Renal cortical epithelial cell (primary cell): Measurements from ENCODE around the gene SCIN. TPM values are rescaled to one million over a fixed set of nuclear protein-coding genes. Genes with fewer than 3 reads are reported as not detected.
A peak's percentile ranks its signal among the peaks of the same experiment; 100 is the strongest.
"Not testable (repeated sequence)": the region's sequence is repeated elsewhere in the genome, so short reads cannot be mapped to it uniquely, and the experiment has no call there.

Source experiments
- DNase-seq: peaks from one replicate; pipeline ENCODE4 v3.0.0-alpha.2; 2011; ENCODE audit warnings: low read depth
- total RNA-seq: library from RNA; depleted of rRNA; stranded (reverse); fragments of >200 nt; gene quantifications from 2 replicates; pipeline ENCODE4 v1.2.3, GENCODE V29; 2014

SCIN gene
- total RNA-seq, 1 donor from 2014 or later = 113 TPM

- peak; percentile 96 for DNase-seq
Observed at GRCh38 chr7:12686891-12687717, 116.6 kb downstream of the SCIN start, which contains the start of gene ARL4A. TSS of gene ARL4A (plus strand) at chr7:12687633. CDS start at chr7:12688255, 622 bp downstream.

DNA sequence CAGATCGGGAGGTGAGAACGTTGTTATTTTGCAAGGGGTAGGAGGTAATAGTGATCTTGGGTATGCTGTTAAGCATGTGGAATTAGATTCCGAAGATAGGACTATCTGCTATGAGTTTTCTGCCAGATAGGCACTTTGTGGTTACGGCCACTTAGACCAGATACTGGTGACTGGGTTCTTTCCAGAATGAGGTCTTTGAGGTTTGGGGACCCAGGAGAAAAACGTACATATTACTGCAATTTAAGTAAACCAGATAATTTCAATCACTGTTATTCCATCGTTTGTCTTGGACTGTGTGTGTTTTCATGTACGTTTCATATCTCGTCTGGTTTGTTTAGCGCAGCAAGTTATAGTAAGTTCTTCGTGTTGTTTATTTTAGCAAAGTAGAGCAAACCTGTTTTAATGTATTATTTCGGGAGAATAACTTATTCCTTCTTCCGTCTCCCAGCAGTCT, 117.2 kb downstream of the SCIN start:
- DNase-seq = no peak

DNA sequence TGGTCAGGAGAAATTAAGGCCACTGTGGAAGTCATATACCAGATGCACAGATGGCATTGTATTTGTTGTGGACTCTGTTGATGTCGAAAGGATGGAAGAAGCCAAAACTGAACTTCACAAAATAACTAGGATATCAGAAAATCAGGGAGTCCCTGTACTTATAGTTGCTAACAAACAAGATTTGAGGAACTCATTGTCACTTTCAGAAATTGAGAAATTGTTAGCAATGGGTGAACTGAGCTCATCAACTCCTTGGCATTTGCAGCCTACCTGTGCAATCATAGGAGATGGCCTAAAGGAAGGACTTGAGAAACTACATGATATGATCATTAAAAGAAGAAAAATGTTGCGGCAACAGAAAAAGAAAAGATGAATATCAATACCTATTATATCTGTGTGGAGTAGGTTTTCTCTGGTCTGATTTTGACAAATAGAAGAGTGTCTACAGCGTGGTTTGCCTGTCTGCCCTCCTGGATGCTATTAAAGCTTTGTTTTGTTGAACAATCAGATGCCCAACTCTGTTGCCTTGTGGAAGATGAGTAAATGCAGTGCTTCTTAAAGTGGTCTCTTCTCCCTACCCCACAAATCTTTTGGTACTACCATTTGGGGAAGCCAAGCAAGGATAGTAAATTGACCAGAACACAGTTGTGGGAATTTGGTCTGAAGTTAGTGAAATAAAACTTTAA, 118.1 kb downstream of the SCIN start:
- not testable (repeated sequence) for DNase-seq

- no peak for DNase-seq
Observed at GRCh38 chr7:12689451-12689850, 118.9 kb downstream of the SCIN start.

DNA sequence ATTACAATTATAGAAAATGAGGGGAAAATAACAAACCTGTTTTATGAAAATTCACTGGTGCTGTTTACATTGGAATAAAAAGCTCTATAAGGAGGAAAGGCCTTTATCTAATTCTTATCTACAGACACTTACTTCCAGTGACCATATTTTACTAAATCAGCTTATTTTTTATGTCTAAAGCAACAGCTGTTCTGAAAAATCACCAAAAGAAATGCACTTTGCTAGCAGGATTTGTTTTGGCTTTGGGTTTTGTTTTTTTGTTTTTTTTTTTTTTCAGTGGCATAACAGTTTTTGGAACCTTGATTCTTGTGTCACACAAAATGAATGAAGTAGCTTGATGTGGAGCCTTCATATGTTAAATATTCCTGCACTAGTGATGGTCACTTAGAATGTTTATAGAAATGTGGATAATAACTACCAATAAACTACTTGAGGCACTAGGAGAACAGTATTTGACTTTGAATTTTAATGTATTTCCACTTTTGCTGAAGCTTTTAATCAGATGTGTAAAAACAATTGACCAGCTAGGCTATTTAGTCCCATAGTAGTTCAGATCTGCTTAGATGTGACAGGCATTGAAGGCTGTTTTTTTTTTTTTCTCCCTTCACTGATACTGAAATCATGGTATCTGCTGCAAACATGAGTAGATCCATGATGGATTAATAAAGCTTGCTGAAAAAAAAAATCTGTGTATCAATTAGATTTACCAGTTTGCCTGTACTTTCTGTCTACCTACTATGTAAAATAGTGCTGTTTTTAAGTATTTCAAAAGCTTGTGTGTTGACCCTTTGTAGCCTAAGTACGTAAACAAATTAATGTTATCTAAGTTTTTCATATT, 119.7 kb downstream of the SCIN start:
- DNase-seq = no peak

GRCh38 chr7:12691388-12691787, 120.9 kb downstream of the SCIN start:
- DNase-seq = not testable (repeated sequence)

DNA sequence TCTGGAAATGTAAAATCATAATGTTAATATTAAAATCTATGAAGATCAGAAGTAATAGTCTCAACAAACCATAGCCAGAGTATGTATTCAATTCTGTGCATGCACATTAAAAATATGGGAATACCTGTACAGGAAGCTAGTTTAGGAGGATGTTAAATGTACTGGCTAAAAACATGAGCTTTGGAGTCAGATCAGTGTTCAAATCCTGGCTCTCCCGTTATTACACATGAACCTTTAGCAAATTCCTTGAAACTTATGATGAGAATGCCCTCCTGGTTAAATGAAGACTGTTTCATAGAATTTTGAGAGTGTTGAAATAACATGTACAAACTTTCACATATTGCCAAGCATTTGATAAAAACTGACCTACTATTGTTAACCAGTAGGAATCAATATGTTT, 121.5 kb downstream of the SCIN start:
- DNase-seq = no peak

DNA sequence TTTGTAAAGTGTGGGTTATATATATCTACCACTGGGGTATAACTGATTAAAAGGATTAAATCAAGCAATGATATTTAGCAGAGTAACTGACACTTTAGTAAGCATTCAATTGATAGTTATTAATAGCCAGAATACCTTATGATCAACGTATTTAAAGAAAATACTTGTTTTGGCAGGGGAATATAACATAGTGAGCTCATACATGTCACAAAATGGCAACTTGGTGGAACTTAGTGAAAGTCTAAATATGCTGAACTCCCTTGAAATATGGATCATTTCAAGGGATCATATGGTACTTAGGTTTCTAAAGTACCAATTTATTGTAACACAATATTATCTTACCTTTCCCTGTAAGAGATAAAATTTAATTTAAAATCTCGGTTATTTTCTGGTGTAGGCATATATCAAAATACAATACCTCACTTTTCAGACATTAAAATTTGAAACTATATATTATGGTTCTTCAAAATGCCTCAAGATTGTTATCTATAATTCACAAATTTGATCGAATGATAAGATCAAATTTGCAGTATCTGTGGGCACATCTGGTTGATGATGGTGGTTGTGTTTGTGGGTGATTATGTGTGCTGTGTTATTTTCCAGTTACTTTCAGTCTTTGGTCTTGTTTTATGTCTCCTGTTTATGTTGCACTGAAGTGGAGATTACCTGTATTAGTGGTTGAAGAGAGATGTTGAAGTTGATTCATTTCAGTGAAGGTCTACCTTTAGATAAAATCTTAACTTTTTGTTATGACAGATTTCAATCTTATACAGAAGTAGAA, 122.1 kb downstream of the SCIN start:
- DNase-seq = no peak

DNA sequence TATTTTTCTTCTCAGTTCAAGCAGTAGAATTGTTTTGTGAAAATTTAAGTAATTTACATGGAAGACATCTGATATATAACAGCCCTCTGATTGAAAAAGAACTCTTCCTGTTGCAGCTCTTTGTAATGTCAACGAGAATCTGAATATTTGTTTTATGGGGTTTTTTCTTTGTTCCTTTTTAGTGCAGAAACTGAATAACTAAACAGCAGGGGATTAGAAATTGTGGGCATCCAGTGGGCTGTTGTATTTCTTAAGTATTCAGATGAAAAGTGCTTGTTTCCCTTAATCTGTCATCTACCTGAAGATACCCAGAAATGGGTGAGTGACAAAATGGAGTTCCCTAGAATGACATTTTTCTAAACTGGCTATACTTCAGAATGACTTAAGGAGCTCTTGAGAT, 124.3 kb downstream of the SCIN start:
- no peak for DNase-seq

- DNase-seq = peak; percentile 62
Observed at GRCh38 chr7:12695965-12696364, 125.4 kb downstream of the SCIN start.

- no peak for DNase-seq
Observed at GRCh38 chr7:12699299-12699698, 128.8 kb downstream of the SCIN start.

GRCh38 chr7:12701433-12701832, 130.9 kb downstream of the SCIN start:
- DNase-seq = no peak

DNA sequence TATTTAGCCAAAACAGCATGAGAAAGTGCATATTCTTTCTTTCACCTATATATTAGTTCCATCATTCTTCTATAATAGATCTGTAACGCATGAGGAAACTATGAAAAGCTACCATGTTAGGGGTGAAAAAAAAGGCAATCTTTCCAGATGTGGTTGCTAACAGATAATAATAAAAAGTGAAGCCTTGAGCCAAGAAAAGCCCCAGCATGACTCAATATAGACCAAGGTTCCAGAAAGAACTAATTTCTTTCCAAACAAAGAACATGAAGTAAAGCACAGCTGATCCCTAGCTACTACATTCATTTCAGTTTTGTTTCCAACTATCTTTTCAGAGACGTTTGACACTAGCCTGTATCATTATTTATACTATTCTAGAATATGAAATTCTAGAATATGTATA, 133.4 kb downstream of the SCIN start:
- no peak for DNase-seq

- no peak for DNase-seq
Observed at GRCh38 chr7:12705878-12706277, 135.4 kb downstream of the SCIN start.

DNA sequence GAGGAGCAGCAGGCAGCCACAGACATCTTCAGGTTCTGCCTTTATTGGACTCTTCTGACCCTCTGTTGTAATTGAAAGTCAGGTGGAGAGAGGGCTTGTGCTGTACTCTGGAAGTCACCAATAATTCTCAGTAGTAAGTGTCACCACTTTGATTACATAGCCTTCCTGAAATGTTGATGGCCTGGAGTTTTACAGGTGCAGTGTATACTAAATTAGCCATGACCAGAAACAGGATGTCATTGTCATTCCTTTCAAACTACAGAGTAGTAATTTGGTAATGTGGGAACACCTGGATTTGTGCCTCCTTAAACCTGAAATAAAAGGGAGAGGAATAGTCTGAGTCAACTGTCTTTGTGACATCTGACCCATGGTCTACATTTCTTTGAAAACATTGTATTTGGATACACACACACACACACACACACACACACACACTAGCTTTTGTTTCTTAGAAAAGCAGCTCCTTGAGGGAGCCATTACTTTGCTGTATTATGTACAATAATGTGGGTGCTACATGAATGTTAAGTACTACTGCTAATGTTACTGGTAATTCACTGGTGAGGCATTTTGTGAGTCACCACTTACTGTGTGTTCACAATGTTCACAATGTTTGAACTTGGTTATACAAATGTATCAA, 136.5 kb downstream of the SCIN start:
- DNase-seq = peak; percentile 86

DNA sequence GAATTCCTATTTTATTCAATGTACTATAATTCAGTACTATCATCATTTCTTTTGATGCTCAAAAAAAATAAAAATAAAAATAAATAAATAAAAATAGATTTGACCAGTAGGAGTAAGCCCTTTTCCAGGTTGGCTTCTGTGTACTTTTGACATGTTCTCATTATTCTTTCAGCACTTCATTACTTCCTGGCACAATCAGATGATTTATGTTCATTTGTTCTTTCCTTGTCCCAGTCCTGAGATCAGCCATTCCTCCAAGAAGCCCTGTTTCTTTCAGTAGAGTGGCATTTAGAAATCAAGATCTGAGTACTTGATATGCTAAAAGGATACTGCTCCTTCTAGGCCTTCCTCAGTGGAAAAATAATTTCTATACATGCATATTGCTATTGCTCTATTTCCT, 137.8 kb downstream of the SCIN start:
- no peak for DNase-seq

Other genes with a start within 250 kb of the SCIN start
- gene VWDE, start 166.9 kb upstream of the SCIN start, total RNA-seq = 1.6 and 3.0 TPM in 2 replicates
- 27.7 and 32.1 TPM in 2 replicates for gene ARL4A, start 116.9 kb downstream of the SCIN start, total RNA-seq